Keratinocyte (primary cell): ENCODE data around the gene DLX1. TPM values are rescaled to one million over a fixed set of nuclear protein-coding genes. Genes with fewer than 3 reads are reported as not detected.

Experiments
- DNase-seq: peaks from one replicate; pipeline ENCODE4 v3.0.0-alpha.2; 2011; ENCODE audit warnings: low read depth, missing footprints, low spot score
- FAIRE-seq: peaks from 2 replicates; lab custom pipeline; 2011; peaks lifted over from hg19 to GRCh38; lab: Jason Lieb, UNC
- H2AFZ ChIP-seq: 2 replicates; pipeline ENCODE4 v1.6.0; 2012; ENCODE audit warnings: low read length, control low read depth, inconsistent platforms; ENCODE audit not compliant: control insufficient read depth
- H3K27ac ChIP-seq: 2 replicates; pipeline ENCODE4 v1.5.1; 2011; ENCODE audit warnings: low read length; ENCODE audit not compliant: control insufficient read depth, insufficient read depth
- H3K27me3 ChIP-seq: 3 replicates; pipeline ENCODE4 v1.6.0; 2011; ENCODE audit warnings: low read length; ENCODE audit not compliant: control insufficient read depth, insufficient read depth; ENCODE audit errors: extremely low read depth
- H3K36me3 ChIP-seq, 2 experiments: 2 replicates in 1 of 2; 3 replicates in 1 of 2; pipeline ENCODE4 v1.5.1; 2011; ENCODE audit warnings: low read length in 2 of 2, mild to moderate bottlenecking in 1 of 2; ENCODE audit not compliant: control insufficient read depth in 2 of 2, insufficient read depth in 2 of 2; ENCODE audit errors: extremely low read depth in 1 of 2
- H3K4me1 ChIP-seq: 3 replicates; pipeline ENCODE4 v1.5.1; 2011; ENCODE audit warnings: low read length; ENCODE audit not compliant: control insufficient read depth, insufficient read depth; ENCODE audit errors: extremely low read depth
- H3K4me2 ChIP-seq: 3 replicates; pipeline ENCODE4 v1.6.0; 2011; ENCODE audit warnings: low read depth, low read length; ENCODE audit not compliant: control insufficient read depth, insufficient read depth; ENCODE audit errors: extremely low read depth
- H3K4me3 ChIP-seq, 3 experiments: fragments of 200-600 bp in 1 of 3; sonication (generic) in 1 of 3; 2 replicates in 2 of 3; 3 replicates in 1 of 3; pipeline ENCODE4 v1.5.1; 2011 to 2016; ENCODE audit warnings: low read length in 3 of 3, mild to moderate bottlenecking in 3 of 3, control low read depth in 2 of 3, inconsistent platforms in 1 of 3, low read depth in 1 of 3, mixed read lengths in 1 of 3, mixed run types in 1 of 3, moderate library complexity in 1 of 3; ENCODE audit not compliant: control insufficient read depth in 2 of 3, insufficient read depth in 2 of 3; ENCODE audit errors: extremely low read depth in 1 of 3
- H3K79me2 ChIP-seq: 2 replicates; pipeline ENCODE4 v1.6.0; 2012; ENCODE audit warnings: low read length; ENCODE audit not compliant: control insufficient read depth, insufficient read depth
- H3K9ac ChIP-seq: 3 replicates; pipeline ENCODE4 v1.6.0; 2011; ENCODE audit warnings: low read length; ENCODE audit not compliant: control insufficient read depth, insufficient read depth; ENCODE audit errors: extremely low read depth
- H3K9me1 ChIP-seq: 3 replicates; pipeline ENCODE4 v1.6.0; 2011; ENCODE audit warnings: low read length; ENCODE audit not compliant: control insufficient read depth, insufficient read depth; ENCODE audit errors: extremely low read depth
- H3K9me3 ChIP-seq: 2 replicates; pipeline ENCODE4 v1.5.1; 2012; ENCODE audit warnings: low read depth, low read length; ENCODE audit not compliant: control insufficient read depth
- H4K20me1 ChIP-seq: 3 replicates; pipeline ENCODE4 v1.6.0; 2011; ENCODE audit warnings: low read length; ENCODE audit not compliant: control insufficient read depth, insufficient read depth; ENCODE audit errors: extremely low read depth
- CTCF ChIP-seq, 3 experiments: IDR thresholded peaks in 1 of 3; conservative IDR thresholded peaks in 1 of 3; optimal IDR thresholded peaks in 1 of 3; 2 replicates in 2 of 3; 3 replicates in 1 of 3; pipeline versions ENCODE3 to v1.5.1; 2011; ENCODE audit warnings: low read length in 3 of 3, mild to moderate bottlenecking in 3 of 3, moderate library complexity in 2 of 3, control low read depth in 1 of 3, inconsistent platforms in 1 of 3; ENCODE audit not compliant: insufficient read depth in 2 of 3; ENCODE audit errors: extremely low read depth in 1 of 3
- EZH2 ChIP-seq: IDR thresholded peaks from one replicate; pipeline ENCODE4 v1.6.1; 2012; ENCODE audit warnings: inconsistent platforms, mild to moderate bottlenecking, low read length, moderate library complexity
- dilution Hi-C: fragments of 300-500 bp; cut with MboI; formaldehyde crosslinking; loops from one replicate; pipeline ENCODE4 v1.7.0; 2020; ENCODE audit warnings: low sequenced_read_pairs; ENCODE audit not compliant: extremely low pct_ligation_motif_present
- polyA plus RNA-seq, 5 experiments: library from polyadenylated mRNA; depleted of rRNA in 3 of 5; stranded (reverse) in 3 of 5; stranded (forward) in 1 of 5; unstranded in 1 of 5; fragments of >200 nt; gene quantifications; 1 replicate in 1 of 5; 2 replicates in 3 of 5; 3 replicates in 1 of 5; pipeline versions ENCODE4 v1.2.1 to v1.2.3, GENCODE V29; 2011 to 2012; ENCODE audit warnings: missing spikeins in 2 of 5, low read depth in 1 of 5, low replicate concordance in 1 of 5

The DLX1 gene
- polyA plus RNA-seq, 1 donor (not counting 4 experiments of a cell fraction or from before 2014, with no cell fraction given) = 0.88 TPM

GRCh38 chr2:172087780-172088244 lies 2.5 kb downstream of the DLX1 start:
- no peak overlapping the region for H3K4me3 ChIP-seq
- H3K27ac ChIP-seq = no peak overlapping the region
- no peaks in the 10 kb centered on the region for H4K20me1 ChIP-seq
- TF ChIP-seq EZH2 = peak; percentile 49
- no peak for TF ChIP-seq CTCF (optimal IDR thresholded peaks at IDR 0.05 in 1 of 3, IDR thresholded peaks at IDR 0.05 in 1 of 3, conservative IDR thresholded peaks at IDR 0.05 in 1 of 3; ENCODE audit: extremely low read depth in 1 of 3, insufficient read depth in 2 of 3, low read length in 3 of 3)
- peaks cover 89% of the 10 kb centered on the region for H3K27me3 ChIP-seq
- H3K4me2 ChIP-seq = no peak overlapping the region
- dilution Hi-C loops = no loop called here
- no peaks in the 10 kb centered on the region for H3K36me3 ChIP-seq
- DNase-seq (no peak), FAIRE-seq (no peak)
- peaks cover 34% of the 10 kb centered on the region for H3K4me1 ChIP-seq
- H3K79me2 ChIP-seq = no peaks in the 10 kb centered on the region
- H3K9ac ChIP-seq = no peak overlapping the region
- H2AFZ ChIP-seq = no peak overlapping the region
- H3K9me1 ChIP-seq = no peaks in the 10 kb centered on the region
- H3K9me3 ChIP-seq = no peaks in the 10 kb centered on the region

- peaks cover 89% of the 10 kb centered on the region for H3K27me3 ChIP-seq
Observed at GRCh38 chr2:172088245-172089004, 3.1 kb downstream of the DLX1 start.

More at GRCh38 chr2:172088245-172089004, 3.1 kb downstream of the DLX1 start:
- Histone ChIP-seq H3K9ac (no peak overlapping the region), H4K20me1 (no peaks in the 10 kb centered on the region), H3K36me3 (no peaks in the 10 kb centered on the region), H3K9me3 (no peaks in the 10 kb centered on the region), H3K9me1 (no peaks in the 10 kb centered on the region), H3K27ac (no peak overlapping the region), H3K4me1 (peaks cover 29% of the 10 kb centered on the region), H3K4me3 (no peak overlapping the region), H2AFZ (no peak overlapping the region), H3K4me2 (no peak overlapping the region), H3K79me2 (no peaks in the 10 kb centered on the region)
- no peak for DNase-seq
- TF ChIP-seq EZH2 (peak; percentile 64), CTCF (optimal IDR thresholded peaks at IDR 0.05 in 1 of 3, IDR thresholded peaks at IDR 0.05 in 1 of 3, conservative IDR thresholded peaks at IDR 0.05 in 1 of 3; ENCODE audit: extremely low read depth in 1 of 3, insufficient read depth in 2 of 3, low read length in 3 of 3) (no peak)
- dilution Hi-C loops = no loop called here
- FAIRE-seq = no peak
